Adrenal gland (tissue), 12 donors: ENCODE results near the gene RIN1. TPM values are rescaled to one million over a fixed set of nuclear protein-coding genes. Genes with fewer than 3 reads are reported as not detected.

ENCODE experiments used
- DNase-seq, 7 donors: peaks; one replicate each; pipeline ENCODE4 v3.0.0-alpha.2; 2019 to 2020
- H3K27ac ChIP-seq, 5 donors: fragments of 200-600 bp; sonication (generic) in 4 of 5; 1 replicate in 3 of 5; 2 replicates in 2 of 5; pipeline versions ENCODE4 v1.5.1 to v1.8.0; 2016 to 2020; ENCODE audit warnings: mild to moderate bottlenecking in 1 of 5
- H3K27me3 ChIP-seq: fragments of 200-600 bp; 2 replicates; pipeline ENCODE4 v1.8.0; 2021
- H3K36me3 ChIP-seq, 2 donors: fragments of 200-600 bp; replicated peaks in 1 of 2; 1 replicate in 1 of 2; 2 replicates in 1 of 2; pipeline versions ENCODE4 v1.5.1 to v1.8.0; 2018 to 2022
- H3K4me1 ChIP-seq, 2 donors: fragments of 200-600 bp; replicated peaks in 1 of 2; 1 replicate in 1 of 2; 2 replicates in 1 of 2; pipeline versions ENCODE4 v1.5.1 to v1.8.0; 2018 to 2021
- H3K4me3 ChIP-seq, 4 donors: fragments of 200-600 bp; sonication (generic) in 3 of 4; one replicate each; pipeline ENCODE4 v1.5.1; 2016 to 2018
- H3K9me3 ChIP-seq, 3 donors: fragments of 200-600 bp; sonication (generic) in 1 of 3; replicated peaks in 1 of 3; 1 replicate in 2 of 3; 2 replicates in 1 of 3; pipeline versions ENCODE4 v1.5.1 to v1.8.0; 2016 to 2021
- CTCF ChIP-seq, 6 experiments: fragments of 450-650 bp in 4 of 6; fragments of 200-600 bp in 2 of 6; sonication (generic) in 1 of 6; IDR thresholded peaks; 1 replicate in 5 of 6; 2 replicates in 1 of 6; pipeline versions ENCODE4 v1.5.1 to v1.8.0; 2016 to 2021; ENCODE audit warnings: antibody characterized with exemption in 6 of 6, mild to moderate bottlenecking in 2 of 6, moderate library complexity in 1 of 6
- POLR2A ChIP-seq, 2 donors: fragments of 450-650 bp; IDR thresholded peaks; one replicate each; pipeline ENCODE4 v1.6.1; 2017; ENCODE audit warnings: antibody characterized with exemption in 2 of 2, mild to moderate bottlenecking in 2 of 2, moderate library complexity in 1 of 2
- WGBS, 4 donors: extraction: QIAGEN DNeasy Blood & Tissue Kit in 2 of 4; methylation state at CpG; one replicate each; pipeline versions ENCODE4 v1.1.5 to v1.1.7; 2013 to 2017; 5-methylcytosine and 5-hydroxymethylcytosine counted together
- intact Hi-C, 2 donors: fragments of 100-400 bp; cut with DNase I; formaldehyde crosslinking; loops; one replicate each; pipeline versions ENCODE4 v1.14.1 to v1.15.0; 2022 to 2023
- polyA plus RNA-seq, 3 donors: library from polyadenylated mRNA; stranded (reverse); fragments of 200-250 nt in 2 of 3; fragments of 350-450 nt in 1 of 3; fragmentation: Illumina TruSeq in 1 of 3; extraction: RNeasy Lipid Tissue Mini Kit (QIAGEN cat#74804) in 1 of 3; gene quantifications; one replicate each; pipeline ENCODE4 v1.2.3, GENCODE V29; 2013 to 2014
- total RNA-seq, 9 donors: library from RNA; depleted of rRNA in 4 of 9; stranded (reverse); fragments of >200 nt in 4 of 9; fragments of 120-200 nt in 1 of 9; fragmentation: NEBNext Ultra II Directional in 1 of 9; extraction: Animal tissue kit (Norgen Biotek cat#: 25700) in 1 of 9; gene quantifications; one replicate each; pipeline versions ENCODE4 v1.1.0 to v1.2.4, GENCODE V29; 2013 to 2023
- donor health status: healthy with polysubstance abuse.
- donor health status: Bipolar disorder and iron deficiency.
- donor health status: DM: yes; HTN: yes; CAD: no.
- donor health status: DM: no; HTN: no; CAD: no.
- donor health status: DM: no; HTN: no; CAD: no.
- donor health status: DM: yes; HTN: yes; CAD: no.

The RIN1 gene
- total and polyA plus RNA-seq, 12 donors = 1.6 to 15.2 (median 7.1) TPM

- no peak overlapping the region for H3K27ac ChIP-seq
- H3K36me3 ChIP-seq = no peaks in the 10 kb centered on the region
- H3K4me1 ChIP-seq = no peaks in the 10 kb centered on the region
- WGBS, 4 donors = 64 to 68% (median 65%) methylated on average over 6 to 15 of the region's 15 CpGs
- peak in 5 of 6 experiments; percentile 32 to 50 (median 39) for TF ChIP-seq CTCF (IDR thresholded peaks at IDR 0.05)
- TF ChIP-seq POLR2A (IDR thresholded peaks at IDR 0.05) = no peak
- H3K4me3 ChIP-seq = no peak overlapping the region
- intact Hi-C loops = no loop called here
- no peaks in the 10 kb centered on the region for H3K9me3 ChIP-seq
- DNase-seq = peak in 2 of 7 donors; percentile 40 to 62
- no peaks in the 10 kb centered on the region for H3K27me3 ChIP-seq
Measured at GRCh38 chr11:66363805-66364535, 27.7 kb upstream of the RIN1 start.

GRCh38 chr11:66363187-66363601, 27.0 kb upstream of the RIN1 start:
- Histone ChIP-seq H3K27ac (no peak overlapping the region), H3K4me3 (no peak overlapping the region), H3K9me3 (no peaks in the 10 kb centered on the region), H3K4me1 (no peaks in the 10 kb centered on the region), H3K36me3 (no peaks in the 10 kb centered on the region), H3K27me3 (no peaks in the 10 kb centered on the region)
- intact Hi-C loops = no loop called here
- DNase-seq = no peak
- no peak for TF ChIP-seq POLR2A (IDR thresholded peaks at IDR 0.05)
- TF ChIP-seq CTCF (IDR thresholded peaks at IDR 0.05) = no peak
- WGBS, 4 donors = 79 to 95% (median 88%) methylated on average over 5 to 14 of the region's 14 CpGs

- H3K27me3 ChIP-seq = no peaks in the 10 kb centered on the region
- no peaks in the 10 kb centered on the region for H3K36me3 ChIP-seq
- intact Hi-C loops = no loop called here
- DNase-seq = no peak
- no peaks in the 10 kb centered on the region for H3K4me1 ChIP-seq
- no peaks in the 10 kb centered on the region for H3K9me3 ChIP-seq
- 81 to 95% (median 83%) methylated on average over 7 to 9 of the region's 9 CpGs for WGBS, 4 donors
- TF ChIP-seq CTCF (IDR thresholded peaks at IDR 0.05) = no peak
- TF ChIP-seq POLR2A (IDR thresholded peaks at IDR 0.05) = no peak
- no peak overlapping the region for H3K4me3 ChIP-seq
- no peak overlapping the region for H3K27ac ChIP-seq
Measured at GRCh38 chr11:66362481-66363147, 26.4 kb upstream of the RIN1 start.

- Histone ChIP-seq H3K27me3 (no peaks in the 10 kb centered on the region), H3K9me3 (no peaks in the 10 kb centered on the region), H3K4me3 (no peak overlapping the region), H3K36me3 (no peaks in the 10 kb centered on the region), H3K27ac (no peak overlapping the region), H3K4me1 (no peaks in the 10 kb centered on the region)
- no peak for DNase-seq
- 59 to 76% (median 63%) methylated on average over 5 to 6 of the region's 6 CpGs for WGBS, 4 donors
- TF ChIP-seq CTCF (IDR thresholded peaks at IDR 0.05) (no peak), POLR2A (IDR thresholded peaks at IDR 0.05) (no peak)
- intact Hi-C loops = no loop called here
Measured at GRCh38 chr11:66361502-66361941, 25.3 kb upstream of the RIN1 start.
